Activated CD4-positive, alpha-beta T cell treated with anti-CD3 and anti-CD28 coated beads, Interleukin-2, amount 50 U/mL, for 4 hours (primary cell): Measurements from ENCODE around the gene HPS6.

ENCODE experiments used
- DNase-seq, 2 experiments: peaks; one replicate each; pipeline ENCODE4 v3.0.0-alpha.2; 2020

Gene HPS6

DNA sequence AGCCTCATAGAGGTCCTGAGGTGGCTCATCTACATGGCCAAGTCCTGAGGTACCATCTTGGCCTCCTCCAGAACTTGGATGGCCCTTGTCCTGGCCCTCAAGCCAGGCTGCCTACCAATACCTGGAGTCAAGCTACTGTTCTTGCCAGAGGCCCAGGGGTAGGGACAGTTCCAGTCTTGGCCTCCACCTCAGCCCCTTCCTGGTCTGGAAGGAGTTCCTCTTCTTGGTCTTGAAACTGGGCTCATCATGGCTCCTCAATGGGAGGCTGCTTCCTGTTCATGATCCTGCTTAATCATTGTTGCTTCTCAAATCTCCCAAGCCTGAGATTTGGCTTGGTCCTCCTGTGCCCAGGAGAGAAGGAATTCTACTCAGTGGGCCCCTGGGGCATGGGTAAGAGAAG, 3.9 kb downstream of the HPS6 start:
- no peak for DNase-seq

DNA sequence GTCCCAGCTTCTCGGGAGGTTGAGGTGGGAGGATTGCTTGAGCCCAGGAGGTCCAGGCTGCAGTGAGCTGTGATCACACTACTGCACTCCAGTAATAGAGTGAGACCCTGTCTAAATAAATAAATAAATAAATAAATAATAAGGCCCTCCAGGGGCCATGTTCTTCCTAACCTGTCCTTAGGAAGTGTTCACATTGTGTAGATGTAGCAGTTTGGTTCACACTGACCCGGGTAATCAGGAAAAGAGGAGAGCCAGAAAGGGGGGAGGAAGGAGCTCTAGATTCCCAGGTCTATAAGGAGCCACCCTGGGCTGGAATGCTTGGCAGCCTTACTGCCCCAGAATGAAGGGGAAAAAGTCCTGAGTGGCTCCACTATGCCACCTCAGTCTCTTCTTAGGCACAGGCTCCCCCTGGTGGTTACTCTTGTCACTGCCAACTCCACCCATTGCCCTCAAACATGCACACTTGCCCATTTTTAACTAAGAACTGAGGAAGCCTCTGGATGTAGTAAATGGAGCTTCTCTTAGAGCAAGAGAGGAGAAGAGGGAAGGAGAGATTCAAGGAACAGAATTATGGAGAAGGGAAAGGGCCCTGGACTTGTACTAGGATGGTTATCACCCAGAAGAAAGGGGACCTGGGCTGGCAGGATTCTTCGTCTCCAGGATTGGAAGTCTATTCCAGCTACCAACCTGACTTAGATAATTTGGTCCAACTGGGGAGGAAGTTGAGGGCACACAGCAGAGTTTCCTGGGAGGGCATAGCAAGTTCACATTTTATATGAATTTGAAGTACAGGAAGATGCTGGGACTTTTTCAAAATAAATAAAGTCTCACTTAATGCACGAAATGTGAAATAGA, 7.8 kb downstream of the HPS6 start:
- peak; percentile 77 to 81 for DNase-seq

DNA sequence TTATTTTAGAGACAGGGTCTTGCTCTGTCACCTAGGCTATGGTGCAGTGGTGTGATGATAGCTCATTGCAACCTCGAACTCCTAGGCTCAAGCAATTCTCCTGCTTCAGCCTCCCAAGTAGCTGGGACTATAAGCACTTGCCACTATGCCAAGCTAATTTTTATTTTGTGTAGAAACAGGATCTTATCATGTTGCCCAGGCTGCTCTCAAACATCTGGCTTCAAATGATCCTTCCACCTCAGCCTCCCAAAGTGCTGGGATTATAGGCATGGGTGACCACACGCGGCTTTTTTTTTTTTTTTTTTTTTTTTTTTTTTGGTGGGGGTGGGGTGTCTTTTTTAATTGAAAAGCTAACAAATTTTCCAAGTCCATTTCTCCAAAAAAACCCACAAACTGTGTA, 18.4 kb downstream of the HPS6 start:
- no peak for DNase-seq

DNA sequence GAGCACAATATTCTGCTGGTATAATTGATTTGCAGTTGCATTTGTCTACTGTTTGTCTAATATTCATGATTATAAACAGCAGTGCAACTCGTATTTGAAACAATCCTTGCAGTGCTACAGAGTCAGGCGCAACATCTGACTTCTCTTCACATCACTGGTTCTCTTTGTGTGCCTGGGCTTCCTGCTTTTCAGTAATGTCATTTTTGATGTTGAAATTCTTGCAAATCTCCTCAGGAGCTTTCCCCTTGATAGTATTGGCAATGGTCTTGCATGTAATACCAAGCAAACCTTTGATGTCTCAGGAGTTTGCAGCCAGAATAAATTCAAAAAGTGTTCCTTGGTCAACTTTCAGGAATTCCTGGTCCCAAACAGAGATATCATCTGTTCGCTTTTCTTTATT, 20.2 kb downstream of the HPS6 start:
- no peak for DNase-seq

DNA sequence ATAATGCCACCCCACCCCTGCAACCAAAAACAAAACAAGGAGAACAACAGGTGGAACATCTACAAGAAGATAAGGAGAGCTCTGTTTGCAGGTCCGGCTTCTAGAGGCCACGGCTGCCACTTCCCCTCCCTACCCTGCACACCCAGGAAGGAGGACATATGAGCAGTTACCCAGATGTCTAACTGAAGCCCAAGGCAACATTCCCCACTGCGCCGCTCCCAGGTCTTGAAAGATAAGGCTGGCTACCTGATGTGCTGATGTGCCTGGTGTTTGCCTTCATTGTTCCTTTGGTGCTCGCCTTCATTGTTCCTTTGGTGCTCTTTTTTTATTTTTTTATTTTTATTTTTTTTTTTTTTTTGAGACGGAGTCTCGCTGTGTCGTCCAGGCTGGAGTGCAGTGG, 21.0 kb downstream of the HPS6 start:
- DNase-seq = no peak

DNA sequence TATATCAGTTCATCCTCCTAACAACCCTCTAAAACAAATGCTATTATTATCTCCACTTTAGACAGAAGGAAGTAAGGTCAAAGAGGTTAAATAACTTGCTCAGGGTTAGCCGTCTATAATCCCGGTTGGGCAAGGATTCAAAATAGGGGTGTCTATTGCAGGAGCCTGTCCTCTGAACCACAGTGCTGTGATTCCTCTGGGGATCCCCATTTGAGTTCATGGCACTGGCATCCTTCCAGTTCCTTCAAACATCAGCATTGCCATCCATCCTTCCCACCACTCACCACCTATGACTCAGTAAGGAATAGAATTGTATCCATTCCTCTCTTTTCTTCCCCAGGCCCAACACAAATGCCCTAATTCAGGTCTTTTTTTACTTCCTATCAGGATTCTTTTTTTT, 25.6 kb downstream of the HPS6 start:
- no peak for DNase-seq

DNA sequence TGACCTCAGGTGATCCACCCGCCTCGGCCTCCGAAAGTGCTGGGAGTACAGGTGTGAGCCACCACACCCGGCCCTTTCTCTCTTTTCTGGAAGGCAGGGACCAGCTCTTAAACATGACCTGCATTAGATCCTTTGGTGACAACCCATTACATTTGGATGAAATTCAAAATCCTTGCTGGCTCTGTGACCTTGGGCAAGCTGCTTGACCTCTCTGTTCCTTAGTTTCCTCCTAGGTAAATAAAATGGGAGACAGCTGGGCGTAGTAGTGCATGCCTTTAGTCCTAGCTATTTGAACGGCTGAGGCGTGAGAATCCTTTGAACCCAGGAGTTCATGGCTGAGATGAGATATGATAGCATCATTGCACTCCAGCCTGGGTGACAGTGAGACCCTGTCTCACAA, 31.3 kb downstream of the HPS6 start:
- DNase-seq = no peak

DNA sequence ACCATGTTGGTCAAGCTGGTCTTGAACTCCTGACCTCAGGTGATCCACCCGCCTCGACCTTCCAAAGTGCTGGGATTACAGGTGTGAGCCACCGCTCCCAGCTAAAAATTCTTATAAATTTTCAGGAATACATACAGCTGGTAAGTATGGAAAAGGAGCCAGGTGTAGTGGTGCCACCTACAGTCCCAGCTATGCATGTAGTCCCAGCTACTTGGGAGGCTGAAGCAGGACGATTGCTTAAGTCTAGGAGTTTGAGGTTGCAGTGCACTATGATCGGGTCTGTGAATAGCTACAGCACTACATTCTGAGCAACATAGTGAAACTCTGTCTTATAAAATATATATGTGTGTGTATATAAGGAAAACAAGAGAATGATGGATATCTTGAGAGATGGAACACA, 36.0 kb downstream of the HPS6 start:
- no peak for DNase-seq

DNA sequence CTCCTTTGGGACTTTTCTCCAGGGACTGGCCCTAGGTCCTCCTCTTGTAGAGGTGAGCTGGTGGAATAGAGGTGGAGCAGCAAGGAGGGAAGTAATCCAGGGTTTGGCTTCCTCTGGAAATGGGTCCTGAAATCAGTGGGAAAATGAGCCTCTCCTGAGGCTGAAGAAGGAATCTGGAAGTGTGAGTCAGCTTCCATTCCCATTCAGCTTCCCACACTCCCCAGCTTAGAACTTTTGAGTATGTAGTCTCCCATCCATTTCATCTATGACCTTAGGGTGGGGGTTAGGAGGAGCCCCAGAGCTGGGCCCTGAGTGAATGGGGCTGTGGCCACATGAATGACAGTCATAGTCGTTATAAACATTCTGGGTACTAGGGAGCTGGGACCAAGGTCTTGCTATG, 37.3 kb downstream of the HPS6 start:
- DNase-seq = no peak

DNA sequence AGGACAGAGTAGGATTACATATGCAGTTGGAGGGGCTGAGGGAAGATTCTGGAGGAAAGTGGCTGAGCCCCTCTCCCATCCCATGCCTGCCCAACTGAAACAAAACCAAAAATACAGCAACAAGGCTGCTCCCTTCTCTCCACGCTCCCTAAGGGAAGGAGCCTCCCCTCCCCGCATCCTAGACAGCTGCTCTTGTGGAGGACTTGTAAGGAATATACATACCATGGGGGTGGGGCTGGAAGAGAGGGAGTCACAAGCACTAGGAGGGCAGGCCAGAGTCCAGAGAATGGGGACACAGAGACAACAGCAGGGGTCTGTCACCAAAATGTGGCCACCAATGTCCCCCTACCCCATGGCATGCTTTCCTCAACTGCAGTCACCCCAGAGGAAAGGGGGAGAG, 41.8 kb downstream of the HPS6 start:
- no peak for DNase-seq

DNA sequence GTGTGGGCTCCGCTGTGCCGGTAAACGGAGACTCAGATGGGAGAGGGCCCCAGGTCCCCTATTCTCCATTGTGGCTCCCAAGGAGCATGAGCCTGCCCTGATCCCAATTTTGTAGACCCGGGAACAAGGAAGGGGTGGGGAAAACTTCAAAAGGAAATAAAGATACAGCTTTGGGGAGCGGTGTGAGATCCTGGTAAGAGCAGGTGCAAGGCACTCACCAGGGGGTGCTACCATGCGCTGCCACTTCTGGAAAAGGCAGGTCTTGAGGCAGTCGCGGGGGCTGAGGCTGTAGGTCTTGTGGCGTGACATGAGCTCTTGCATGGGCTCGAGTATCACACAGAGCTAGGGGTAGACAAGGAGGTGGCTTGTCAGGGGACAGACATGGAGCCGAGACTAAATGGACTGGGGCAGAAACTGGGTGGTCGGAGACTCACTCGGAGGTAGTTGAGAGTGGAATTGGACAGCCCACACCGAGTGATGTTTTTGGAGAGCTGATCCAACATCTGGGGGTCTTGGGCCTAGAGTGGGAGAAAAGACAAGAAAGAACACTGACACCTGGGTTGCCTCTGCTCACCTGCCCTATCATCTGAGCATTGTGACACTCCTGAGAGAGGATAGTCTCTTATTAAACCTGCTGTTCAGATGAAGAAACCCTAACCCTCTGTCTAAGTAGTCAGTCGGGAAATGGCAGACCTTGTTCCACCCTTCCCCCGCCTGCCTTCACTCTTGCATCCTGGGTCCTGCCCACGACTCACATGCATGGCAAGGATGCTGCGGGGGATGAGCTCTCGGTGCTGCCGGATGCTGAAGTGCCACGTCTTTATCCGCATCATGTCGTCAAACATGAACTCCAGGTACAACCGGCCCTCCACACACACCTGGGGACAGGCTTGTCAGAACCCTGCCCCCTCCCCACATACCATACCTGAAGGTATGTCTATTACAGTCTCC, 44.3 kb downstream of the HPS6 start:
- DNase-seq = no peak

DNA sequence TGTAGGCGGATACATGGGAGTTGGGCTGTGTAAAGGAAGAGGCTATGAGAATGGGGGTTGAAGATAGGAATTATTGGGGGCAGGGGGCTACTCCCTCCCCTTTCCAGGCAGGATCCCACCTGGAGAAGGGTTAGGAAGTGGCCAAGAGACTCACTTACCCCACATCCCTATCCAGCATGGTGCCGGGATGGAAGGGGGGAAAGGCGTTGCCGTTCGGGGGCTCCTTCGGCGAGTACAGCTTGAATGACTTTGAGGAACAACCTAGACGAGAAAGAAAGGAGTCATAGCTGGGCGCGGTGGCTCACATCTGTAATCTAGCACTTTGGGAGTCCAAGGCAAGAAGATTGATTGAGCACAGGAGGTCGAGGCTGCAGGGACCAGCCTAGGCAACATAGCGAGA, 46.1 kb downstream of the HPS6 start:
- no peak for DNase-seq

DNA sequence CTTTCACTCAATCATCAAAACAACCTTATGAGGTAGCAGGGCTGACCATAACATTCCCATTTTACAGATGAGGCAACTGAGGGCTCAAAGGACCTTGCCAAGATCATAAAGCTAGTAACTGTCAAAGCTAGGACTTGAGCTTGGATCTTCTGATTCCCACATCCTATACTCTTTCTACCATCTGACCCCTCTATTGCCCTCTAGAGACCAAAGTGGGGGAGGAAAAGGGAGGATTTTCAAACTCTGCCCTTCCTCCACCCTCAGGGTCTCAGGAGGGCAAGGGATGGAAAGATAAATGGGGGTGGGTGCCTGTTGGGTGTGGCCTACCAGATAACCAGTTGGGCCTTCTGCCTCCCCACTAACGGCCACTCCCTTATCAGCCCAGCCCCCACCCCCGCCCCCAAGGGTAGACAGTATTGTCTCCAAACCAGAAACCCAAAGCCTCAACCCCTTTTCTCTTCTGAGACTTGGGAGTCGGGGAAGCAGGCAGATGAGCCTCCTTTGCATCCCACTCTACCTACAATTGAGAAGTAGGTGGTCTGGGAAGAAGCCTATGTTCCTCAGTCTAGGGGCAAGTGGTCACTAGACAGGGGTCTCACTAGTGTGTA, 47.2 kb downstream of the HPS6 start:
- no peak for DNase-seq

DNA sequence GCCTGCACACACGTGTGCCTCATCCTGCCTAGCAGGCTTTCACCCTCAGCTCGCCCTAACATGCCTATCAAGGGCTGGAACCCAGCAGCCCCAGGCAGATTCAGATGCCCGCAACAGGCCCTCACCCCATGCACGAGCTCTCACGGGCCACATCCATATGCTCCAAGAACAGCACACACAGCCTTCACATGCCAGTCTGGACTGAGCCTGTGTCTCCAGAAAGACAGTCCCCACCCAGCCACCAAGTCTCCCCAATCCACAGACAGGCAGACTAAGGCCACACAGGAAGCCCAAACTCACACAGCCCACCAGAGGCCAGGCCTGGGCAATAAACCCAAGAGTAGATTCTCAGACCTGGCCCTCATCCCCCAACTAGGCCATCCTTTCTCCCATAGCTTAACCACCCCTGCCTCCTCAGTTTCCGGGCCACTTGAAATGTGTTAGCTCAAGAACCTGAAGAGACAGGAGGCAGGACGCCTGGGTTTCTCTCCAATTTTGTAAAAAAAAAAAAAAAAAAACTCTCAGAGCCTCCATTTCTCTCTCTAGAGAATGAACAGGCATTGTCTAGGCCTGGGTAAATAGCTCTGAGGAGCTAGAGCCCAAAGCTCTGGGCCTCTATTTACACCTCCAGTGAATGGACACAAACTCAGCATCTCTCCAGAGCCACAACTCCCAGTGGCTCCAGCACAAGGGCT, 48.3 kb downstream of the HPS6 start:
- no peak for DNase-seq

DNA sequence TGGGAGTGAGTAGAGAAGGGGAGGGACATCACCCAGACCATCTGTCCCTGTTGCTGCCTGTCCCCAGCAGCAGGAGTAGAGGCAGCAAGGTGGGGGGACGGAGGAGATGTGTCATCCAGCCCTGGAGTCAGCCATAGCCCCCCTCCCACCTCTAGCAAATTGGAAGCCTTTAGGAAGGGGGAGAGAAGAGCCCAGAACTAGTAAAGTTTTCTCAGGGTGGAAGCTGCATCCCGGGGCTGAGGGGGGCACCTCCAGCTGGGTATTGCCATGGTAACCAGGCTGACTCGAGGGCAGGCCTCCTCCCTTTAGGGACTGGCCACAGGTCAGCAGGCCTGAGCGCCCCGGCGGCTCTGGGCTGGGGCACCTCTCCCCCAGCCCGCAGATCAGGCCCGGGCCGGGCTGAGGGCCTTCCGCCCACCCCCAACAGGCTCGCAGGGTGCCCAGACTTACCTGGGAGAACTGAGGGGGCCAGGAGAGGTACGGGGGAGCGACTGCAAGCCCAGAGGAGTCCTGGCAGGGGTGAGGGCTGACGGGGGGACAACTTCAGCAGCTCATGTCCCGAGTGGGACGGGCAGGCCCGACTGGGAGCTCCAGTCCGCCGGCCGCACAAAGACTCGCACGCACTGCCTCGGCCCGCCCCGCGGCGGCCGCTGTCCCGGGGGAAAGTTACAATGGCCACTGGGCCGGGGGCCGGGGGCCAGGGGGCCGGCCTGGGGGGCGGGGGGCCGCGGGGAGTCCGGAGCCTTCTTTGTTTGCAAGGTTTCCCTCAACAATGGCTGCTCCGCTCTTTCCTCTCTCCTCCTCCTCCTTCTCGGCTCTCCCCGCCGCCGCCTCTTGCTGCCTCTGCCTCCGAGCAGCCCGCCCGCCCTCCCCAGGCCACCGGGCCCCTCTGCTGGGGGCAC, 49.1 kb downstream of the HPS6 start:
- DNase-seq = no peak

DNA sequence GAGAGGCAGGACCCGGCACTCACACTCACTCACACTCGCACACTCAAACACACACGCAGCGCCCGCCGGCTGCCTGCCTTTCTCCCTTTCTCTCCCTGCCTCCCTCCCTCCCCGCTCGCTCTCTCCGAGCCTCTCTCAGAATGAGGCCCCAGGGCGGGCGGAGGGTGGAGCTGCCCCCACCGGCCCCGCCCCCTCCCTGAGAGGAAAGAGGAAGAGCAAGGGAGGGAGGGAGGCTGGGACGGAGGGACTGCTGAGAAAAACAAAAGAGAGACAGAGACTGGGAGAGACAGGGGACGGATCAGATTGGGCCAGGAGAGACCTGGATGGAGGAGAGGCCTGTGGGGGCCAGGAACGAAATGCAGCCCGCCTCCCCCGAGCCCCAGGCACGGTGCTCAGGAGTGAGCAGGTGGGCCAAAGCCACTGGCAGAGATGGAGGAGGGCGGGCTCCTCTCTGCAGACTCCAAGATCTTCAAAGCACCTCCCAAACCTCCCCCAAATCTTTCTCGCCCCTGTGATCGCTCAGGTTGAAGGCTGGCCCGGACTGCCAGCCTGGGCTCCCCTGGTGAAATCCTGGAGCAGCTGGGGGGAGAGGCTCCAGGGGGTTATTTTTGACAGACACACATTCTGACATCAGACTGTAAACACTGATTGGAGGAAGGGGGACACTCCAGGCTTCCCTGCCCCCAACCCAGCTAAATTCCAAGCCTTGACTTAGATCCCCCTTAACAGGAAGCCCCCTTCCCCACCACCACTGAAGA, 49.9 kb downstream of the HPS6 start:
- DNase-seq = peak; percentile 79 to 81

DNA sequence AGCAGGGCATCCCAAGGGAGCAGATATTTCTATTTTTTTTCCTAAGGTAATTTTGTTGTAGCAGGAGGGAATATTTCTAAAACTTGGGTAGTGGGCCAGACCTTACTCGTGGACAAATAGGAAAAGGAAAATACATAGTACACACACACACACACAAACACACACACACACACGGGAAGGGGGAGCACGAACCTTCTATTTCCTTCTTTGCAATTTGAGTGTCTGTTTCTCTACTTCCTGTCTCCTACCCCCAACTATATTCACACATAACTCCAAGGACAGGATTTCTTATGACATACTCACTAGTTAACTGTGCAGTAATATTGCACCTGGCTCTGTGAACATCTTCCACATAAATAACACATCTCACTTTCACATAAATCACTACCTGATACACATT, 50.6 kb downstream of the HPS6 start:
- DNase-seq = no peak

DNA sequence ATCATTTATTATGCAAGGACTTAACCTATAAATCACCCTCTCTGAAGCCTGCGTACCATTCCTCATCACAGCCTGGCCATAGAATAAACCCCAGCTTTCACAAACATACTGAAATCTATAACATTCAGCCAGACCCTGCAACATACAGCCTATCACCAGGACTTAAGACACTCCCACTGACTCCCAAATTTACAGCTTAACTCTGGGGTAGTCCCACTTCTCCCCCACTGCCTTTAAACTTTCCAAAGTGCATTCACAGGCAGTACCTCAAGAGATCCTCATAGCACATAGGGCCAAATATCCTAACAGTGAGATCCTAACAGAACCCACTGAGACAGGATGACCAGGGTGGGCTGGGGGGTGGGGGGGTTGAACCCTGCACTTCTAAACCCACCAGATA, 51.5 kb downstream of the HPS6 start:
- DNase-seq = no peak
